OCI-LY3 (cell line): Measurements from ENCODE around the gene IL1RN.

Experiments used
- H2AFZ ChIP-seq: fragments of 200-600, 300-600 bp; shearing (Covaris generic); 2 replicates; pipeline ENCODE4 v1.6.0; 2014; ENCODE audit warnings: antibody characterized with exemption, low read depth, low read length
- H3K27ac ChIP-seq: fragments of 200-600, 300-600 bp; sonication (generic); 2 replicates; pipeline ENCODE4 v1.5.1; 2014; ENCODE audit warnings: mild to moderate bottlenecking, low read length, moderate library complexity, mixed read lengths
- H3K27me3 ChIP-seq: fragments of 200-600, 300-600 bp; sonication (generic); 2 replicates; pipeline ENCODE4 v1.6.1; 2014; ENCODE audit warnings: low read depth, low read length, mixed read lengths
- H3K36me3 ChIP-seq: fragments of 200-600, 300-600 bp; sonication (generic); replicated peaks from 2 replicates; pipeline ENCODE3; 2014; ENCODE audit warnings: low read depth, low read length, mixed read lengths
- H3K4me1 ChIP-seq: fragments of 300-600, 200-600 bp; sonication (generic); 2 replicates; pipeline ENCODE4 v1.6.1; 2014; ENCODE audit warnings: low read length, mixed read lengths
- H3K4me2 ChIP-seq: fragments of 200-600, 300-600 bp; sonication (generic); 2 replicates; pipeline ENCODE4 v1.6.1; 2014; ENCODE audit warnings: low read length, mixed read lengths
- H3K4me3 ChIP-seq: fragments of 300-600, 200-600 bp; sonication (generic); 2 replicates; pipeline ENCODE4 v1.5.1; 2014; ENCODE audit warnings: antibody characterized with exemption, mild to moderate bottlenecking, low read length, moderate library complexity
- H3K79me2 ChIP-seq: fragments of 300-600, 200-600 bp; shearing (Covaris generic); 2 replicates; pipeline ENCODE4 v1.6.1; 2014; ENCODE audit warnings: mild to moderate bottlenecking, low read length, mixed read lengths
- H3K9ac ChIP-seq: fragments of 300-600, 200-600 bp; shearing (Covaris generic); 2 replicates; pipeline ENCODE4 v1.6.0; 2014; ENCODE audit warnings: mild to moderate bottlenecking, low read length, moderate library complexity
- H3K9me3 ChIP-seq: fragments of 200-600, 300-600 bp; shearing (Covaris generic); 2 replicates; pipeline ENCODE4 v1.6.1; 2014; ENCODE audit warnings: low read length, mixed read lengths; ENCODE audit not compliant: insufficient read depth
- H4K20me1 ChIP-seq: fragments of 200-600, 300-600 bp; sonication (generic); 2 replicates; pipeline ENCODE4 v1.6.1; 2016; ENCODE audit warnings: low read length, mixed read lengths; ENCODE audit not compliant: insufficient read depth
- CTCF ChIP-seq: fragments of 200-600, 300-600 bp; sonication (generic); IDR thresholded peaks from 2 replicates; pipeline ENCODE4 v1.5.1; 2014; ENCODE audit warnings: antibody characterized with exemption, low read length, low read depth
- EZH2phosphoT487 ChIP-seq: fragments of 200-600 bp; shearing (Covaris generic); IDR thresholded peaks from 2 replicates; pipeline ENCODE4 v1.6.1; 2018; ENCODE audit warnings: antibody characterized with exemption, mixed run types, low read depth

IL1RN gene

GRCh38 chr2:113124984-113125855, 2.2 kb upstream of the IL1RN start:
- Histone ChIP-seq H3K27me3 (peaks cover 15% of the 10 kb centered on the region; the same call in 1 of the 2 replicates), H4K20me1 (no peaks in the 10 kb centered on the region), H3K79me2 (no peaks in the 10 kb centered on the region), H3K27ac (no peak overlapping the region), H2AFZ (no peak overlapping the region), H3K9ac (no peak overlapping the region), H3K4me3 (no peak overlapping the region), H3K36me3 (no peaks in the 10 kb centered on the region), H3K4me2 (no peak overlapping the region), H3K9me3 (no peaks in the 10 kb centered on the region), H3K4me1 (peaks cover 20% of the 10 kb centered on the region)
- TF ChIP-seq EZH2phosphoT487 (no peak), CTCF (no peak)

GRCh38 chr2:113127646-113128570, 510 bp downstream of the IL1RN start:
- Histone ChIP-seq H3K4me2 (no peak overlapping the region), H3K9ac (no peak overlapping the region)

GRCh38 chr2:113129519-113130078, 2.2 kb downstream of the IL1RN start:
- H3K36me3 ChIP-seq = no peaks in the 10 kb centered on the region
- H3K27ac ChIP-seq = no peak overlapping the region
- TF ChIP-seq CTCF = no peak
- no peak for TF ChIP-seq EZH2phosphoT487
- H4K20me1 ChIP-seq = no peaks in the 10 kb centered on the region
- peaks cover 6% of the 10 kb centered on the region; the same call in 1 of the 2 replicates for H3K27me3 ChIP-seq
- H3K9ac ChIP-seq = no peak overlapping the region
- H3K4me1 ChIP-seq = peaks cover 7% of the 10 kb centered on the region
- H3K9me3 ChIP-seq = no peaks in the 10 kb centered on the region
- no peaks in the 10 kb centered on the region for H3K79me2 ChIP-seq
- H2AFZ ChIP-seq = no peak overlapping the region
- H3K4me2 ChIP-seq = no peak overlapping the region
- no peak overlapping the region for H3K4me3 ChIP-seq

More at GRCh38 chr2:113127646-113128570, 510 bp downstream of the IL1RN start:
- Histone ChIP-seq H2AFZ (no peak overlapping the region), H3K27ac (no peak overlapping the region), H3K4me3 (no peak overlapping the region), H3K27me3 (peaks cover 10% of the 10 kb centered on the region; the same call in 1 of the 2 replicates), H3K36me3 (no peaks in the 10 kb centered on the region), H3K4me1 (peaks cover 20% of the 10 kb centered on the region), H3K79me2 (no peaks in the 10 kb centered on the region), H4K20me1 (no peaks in the 10 kb centered on the region), H3K9me3 (no peaks in the 10 kb centered on the region)
- no peak for TF ChIP-seq CTCF
